ENCODE measurements around the gene UBE4A.

The UBE4A gene

GRCh38 chr11:118341815-118342489 is 17.4 kb upstream of the UBE4A start:
- DNase-seq = no peak

- no peak for DNase-seq
These were observed 16.8 kb upstream of the UBE4A start, which contains the start of gene CD3D for GRCh38 chr11:118342503-118343161. Gene CD3D, minus strand, starts transcription at chr11:118342705. Its CDS starts 98 bp downstream, at chr11:118342607.

- DNase-seq = no peak
These were observed 16.2 kb upstream of the UBE4A start for GRCh38 chr11:118343248-118343647.

GRCh38 chr11:118343981-118344515 is 15.4 kb upstream of the UBE4A start, which contains the start of gene CD3G:
Gene CD3G, plus strand, starts transcription at chr11:118344344. Its CDS starts 80 bp downstream, at chr11:118344424.
- DNase-seq = no peak

- DNase-seq = no peak
These were observed 9.9 kb upstream of the UBE4A start for GRCh38 chr11:118349475-118349874.

GRCh38 chr11:118353084-118353710 is 6.2 kb upstream of the UBE4A start:
- no peak for DNase-seq

GRCh38 chr11:118358071-118358470 is 1.3 kb upstream of the UBE4A start:
- no peak for DNase-seq

GRCh38 chr11:118364956-118365615 is 5.7 kb downstream of the UBE4A start:
- no peak for DNase-seq

GRCh38 chr11:118366287-118366686 is 6.9 kb downstream of the UBE4A start:
- no peak for DNase-seq

- no peak for DNase-seq
These were observed 11.4 kb downstream of the UBE4A start for GRCh38 chr11:118370774-118371173.

GRCh38 chr11:118373263-118373662 is 13.9 kb downstream of the UBE4A start:
- DNase-seq = no peak

- no peak for DNase-seq
These were observed 14.5 kb downstream of the UBE4A start for GRCh38 chr11:118373871-118374270.

GRCh38 chr11:118374729-118375128 is 15.3 kb downstream of the UBE4A start:
- no peak for DNase-seq

- DNase-seq = no peak
These were observed 16.6 kb downstream of the UBE4A start for GRCh38 chr11:118375978-118376377.

- no peak for DNase-seq
These were observed 20.1 kb downstream of the UBE4A start for GRCh38 chr11:118379497-118379896.

- DNase-seq = no peak
These were observed 21.2 kb downstream of the UBE4A start for GRCh38 chr11:118380571-118380970.

- no peak for DNase-seq
These were observed 23.6 kb downstream of the UBE4A start for GRCh38 chr11:118382954-118383353.

GRCh38 chr11:118383657-118384056 is 24.3 kb downstream of the UBE4A start:
- no peak for DNase-seq

GRCh38 chr11:118396097-118396501 is 36.7 kb downstream of the UBE4A start:
- DNase-seq = no peak

- DNase-seq = no peak
These were observed 38.0 kb downstream of the UBE4A start for GRCh38 chr11:118397448-118397847.

GRCh38 chr11:118398791-118399559 is 39.6 kb downstream of the UBE4A start:
- DNase-seq = no peak

- DNase-seq = peak; percentile 69
These were observed 41.9 kb downstream of the UBE4A start, which contains the start of gene ATP5MG for GRCh38 chr11:118401151-118401879. Gene ATP5MG, plus strand, starts transcription at chr11:118401606. Its CDS starts 60 bp downstream, at chr11:118401666.
